ENCODE measurements around the gene RRP12.

DNA sequence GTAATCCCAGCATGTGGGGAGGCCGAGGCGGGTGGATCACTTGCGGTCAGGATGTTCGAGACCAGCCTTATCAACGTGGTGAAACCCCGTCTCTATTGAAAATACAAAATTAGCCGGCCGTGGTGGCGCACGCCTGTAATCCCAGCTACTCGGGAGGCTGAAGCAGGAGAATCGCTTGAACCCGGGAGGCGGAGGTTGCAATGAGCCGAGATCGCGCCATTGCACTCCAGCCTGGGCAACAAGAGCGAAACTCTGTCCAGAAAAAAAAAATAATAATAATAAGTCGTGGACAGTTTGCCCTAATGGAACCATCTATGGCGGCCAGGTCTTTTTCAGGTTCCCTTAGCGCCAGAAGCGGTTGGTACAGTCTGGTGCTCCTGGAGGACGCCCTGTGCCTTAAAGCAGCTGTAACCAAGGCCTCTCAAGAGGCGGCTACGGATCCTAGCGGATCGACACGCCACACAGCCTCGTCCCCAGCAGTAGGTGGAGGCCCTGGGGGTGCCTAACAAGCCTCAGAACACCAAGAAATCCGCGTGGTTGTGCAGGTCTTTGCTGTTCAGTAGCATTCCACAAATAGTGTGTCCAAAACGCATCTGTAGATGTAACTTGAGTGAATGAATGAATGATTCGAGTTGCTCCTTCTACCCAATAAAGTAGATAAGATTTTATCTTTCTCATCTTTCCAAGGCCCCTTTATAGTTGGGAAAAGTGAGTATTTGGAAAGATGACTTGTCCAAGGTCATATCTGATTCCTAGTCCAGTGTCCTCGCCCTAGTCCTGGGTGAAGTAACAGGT is 25.8 kb upstream of the RRP12 start:
- TF ChIP-seq EP300 (IDR thresholded peaks at IDR 0.05), result no peak
- no peak for TF ChIP-seq CTCF (IDR thresholded peaks at IDR 0.05)
